ENCODE measurements around the gene PAM16. TPM values are rescaled to one million over a fixed set of nuclear protein-coding genes. Genes with fewer than 3 reads are reported as not detected.
"Not testable (repeated sequence)": the region's sequence is repeated elsewhere in the genome, so short reads cannot be mapped to it uniquely, and the experiment has no call there.

Gene PAM16
- total RNA-seq, 3 donors from 2014 or later (not counting 1 experiment from before 2014, with no cell fraction given), result 29.4 to 42.7 (median 39.0) TPM

GRCh38 chr16:4337540-4338088, 13.5 kb downstream of the PAM16 start:
- no peaks in the 10 kb centered on the region for H3K4me1 ChIP-seq (ENCODE audit: control insufficient read depth, insufficient read depth, low read length)
- no peak overlapping the region for H3K27ac Mint-ChIP-seq
- intact Hi-C loops (cut with micrococcal nuclease), result no loop called here
- H3K4me3 ChIP-seq (ENCODE audit: low read length), result no peak overlapping the region
- H3K9me3 Mint-ChIP-seq, result no peaks in the 10 kb centered on the region
- ATAC-seq (no peak), DNase-seq (no peak)
- TF ChIP-seq CTCF (IDR thresholded peaks at IDR 0.05), result no peak
- no peaks in the 10 kb centered on the region for H3K4me1 Mint-ChIP-seq
- no peak overlapping the region for H3K27ac ChIP-seq (ENCODE audit: low read length)
- H3K9me3 ChIP-seq (ENCODE audit: control insufficient read depth, insufficient read depth, low read length), result no peaks in the 10 kb centered on the region
- H3K4me3 Mint-ChIP-seq, result no peak overlapping the region
- no peaks in the 10 kb centered on the region for H3K36me3 Mint-ChIP-seq
- H3K27me3 ChIP-seq (ENCODE audit: control insufficient read depth, insufficient read depth, low read length), result no peaks in the 10 kb centered on the region
- WGBS (ENCODE audit: insufficient coverage), result 95% methylated on average over 10 of the region's 12 CpGs
- H3K27me3 Mint-ChIP-seq (ENCODE audit: low read depth in 2 of 2), result no peaks in the 10 kb centered on the region
- H3K36me3 ChIP-seq (ENCODE audit: control insufficient read depth, insufficient read depth, low read length), result peaks cover 22% of the 10 kb centered on the region

GRCh38 chr16:4336701-4337539, 14.2 kb downstream of the PAM16 start:
- Histone ChIP-seq H3K36me3 (ENCODE audit: control insufficient read depth, insufficient read depth, low read length) (peaks cover 22% of the 10 kb centered on the region), H3K9me3 (ENCODE audit: control insufficient read depth, insufficient read depth, low read length) (no peaks in the 10 kb centered on the region), H3K27me3 (ENCODE audit: control insufficient read depth, insufficient read depth, low read length) (no peaks in the 10 kb centered on the region), H3K4me3 (ENCODE audit: low read length) (no peak overlapping the region), H3K27ac (ENCODE audit: low read length) (no peak overlapping the region), H3K4me1 (ENCODE audit: control insufficient read depth, insufficient read depth, low read length) (no peaks in the 10 kb centered on the region)
- intact Hi-C loops (cut with micrococcal nuclease), result no loop called here
- WGBS (ENCODE audit: insufficient coverage), result 92% methylated on average over 34 of the region's 41 CpGs
- Mint-ChIP-seq H3K36me3 (no peaks in the 10 kb centered on the region), H3K27me3 (ENCODE audit: low read depth in 2 of 2) (no peaks in the 10 kb centered on the region), H3K4me1 (no peaks in the 10 kb centered on the region), H3K9me3 (no peaks in the 10 kb centered on the region), H3K4me3 (no peak overlapping the region), H3K27ac (no peak overlapping the region)
- DNase-seq, result no peak
- ATAC-seq, result no peak
- TF ChIP-seq CTCF (IDR thresholded peaks at IDR 0.05), result no peak

- Mint-ChIP-seq H3K4me1 (no peaks in the 10 kb centered on the region), H3K9me3 (no peaks in the 10 kb centered on the region), H3K27ac (no peak overlapping the region), H3K27me3 (ENCODE audit: low read depth in 2 of 2) (no peaks in the 10 kb centered on the region), H3K36me3 (no peaks in the 10 kb centered on the region), H3K4me3 (no peak overlapping the region)
- Histone ChIP-seq H3K4me1 (ENCODE audit: control insufficient read depth, insufficient read depth, low read length) (no peaks in the 10 kb centered on the region), H3K4me3 (ENCODE audit: low read length) (no peak overlapping the region), H3K27me3 (ENCODE audit: control insufficient read depth, insufficient read depth, low read length) (no peaks in the 10 kb centered on the region), H3K36me3 (ENCODE audit: control insufficient read depth, insufficient read depth, low read length) (peaks cover 9% of the 10 kb centered on the region), H3K27ac (ENCODE audit: low read length) (no peak overlapping the region), H3K9me3 (ENCODE audit: control insufficient read depth, insufficient read depth, low read length) (no peaks in the 10 kb centered on the region)
- intact Hi-C loops (cut with micrococcal nuclease), result no loop called here
- WGBS (ENCODE audit: insufficient coverage), result 93% methylated on average over 32 of the region's 32 CpGs
- DNase-seq (no peak), ATAC-seq (no peak)
- no peak for TF ChIP-seq CTCF (IDR thresholded peaks at IDR 0.05)
Measured at GRCh38 chr16:4334724-4335495, 16.2 kb downstream of the PAM16 start.

- H3K4me1 ChIP-seq (ENCODE audit: control insufficient read depth, insufficient read depth, low read length); H3K27ac ChIP-seq (ENCODE audit: low read length); H3K9me3 ChIP-seq (ENCODE audit: control insufficient read depth, insufficient read depth, low read length); H3K9me3 Mint-ChIP-seq; H3K4me3 Mint-ChIP-seq; H3K4me1 Mint-ChIP-seq; H3K27ac Mint-ChIP-seq; intact Hi-C loops (cut with micrococcal nuclease); DNase-seq; H3K36me3 Mint-ChIP-seq; H3K36me3 ChIP-seq (ENCODE audit: control insufficient read depth, insufficient read depth, low read length); ATAC-seq; H3K27me3 Mint-ChIP-seq (ENCODE audit: low read depth in 2 of 2); H3K4me3 ChIP-seq (ENCODE audit: low read length); H3K27me3 ChIP-seq (ENCODE audit: control insufficient read depth, insufficient read depth, low read length): not testable (repeated sequence)
- 94% methylated on average over 9 of the region's 9 CpGs for WGBS (ENCODE audit: insufficient coverage)
Measured at GRCh38 chr16:4333714-4334113, 17.4 kb downstream of the PAM16 start.
